HCT116 (cell line): ENCODE data around the gene KNSTRN.

Experiments
- EZH2 ChIP-seq: fragments of 200-600 bp; sonication (generic); IDR thresholded peaks from 2 replicates; pipeline ENCODE4 v1.6.1; 2017; ENCODE audit warnings: antibody characterized with exemption, mixed run types
- JUND ChIP-seq: IDR thresholded peaks from 2 replicates; pipeline ENCODE4 v1.6.1; 2012
- POLR2A ChIP-seq: IDR thresholded peaks from 2 replicates; pipeline ENCODE4 v1.7.0; 2011; ENCODE audit warnings: borderline replicate concordance; ENCODE audit not compliant: insufficient read depth, insufficient read length; ENCODE audit errors: extremely low read depth
- POLR2AphosphoS5 ChIP-seq: IDR thresholded peaks from 2 replicates; pipeline ENCODE4 v1.6.1; 2011; ENCODE audit warnings: mild to moderate bottlenecking, low read depth, low read length, moderate library complexity
- RAD21 ChIP-seq: IDR thresholded peaks from 2 replicates; pipeline ENCODE4 v1.6.1; 2012; ENCODE audit warnings: low read depth, mild to moderate bottlenecking
- SP1 ChIP-seq: IDR thresholded peaks from 2 replicates; pipeline ENCODE4 v1.6.1; 2012; ENCODE audit warnings: low read depth
- ZFX ChIP-seq: fragments of 450-650 bp; IDR thresholded peaks from 2 replicates; pipeline ENCODE4 v1.6.1; 2017
- TF ChIP-seq, protein P1 (sequence below), 3 experiments: fragments of 200-600 bp in 1 of 3; sonication (generic) in 1 of 3; IDR thresholded peaks in 2 of 3; conservative IDR thresholded peaks in 1 of 3; 2 replicates each; pipeline ENCODE4 v1.5.1; 2012 to 2017; ENCODE audit warnings: low read depth in 2 of 3, low read length in 2 of 3, antibody characterized with exemption in 1 of 3, borderline replicate concordance in 1 of 3, control low read depth in 1 of 3, mild to moderate bottlenecking in 1 of 3, mixed read lengths in 1 of 3, mixed run types in 1 of 3, moderate library complexity in 1 of 3; ENCODE audit not compliant: insufficient read depth in 1 of 3
- TF ChIP-seq, protein P2 (sequence below): IDR thresholded peaks from 2 replicates; pipeline ENCODE4 v1.6.1; 2011; ENCODE audit warnings: mild to moderate bottlenecking, low read length, moderate library complexity; ENCODE audit not compliant: insufficient replicate concordance; ENCODE audit errors: extremely low read depth
- TF ChIP-seq, protein P3 (sequence below): IDR thresholded peaks from 2 replicates; pipeline ENCODE4 v1.6.1; 2012

DNA sequence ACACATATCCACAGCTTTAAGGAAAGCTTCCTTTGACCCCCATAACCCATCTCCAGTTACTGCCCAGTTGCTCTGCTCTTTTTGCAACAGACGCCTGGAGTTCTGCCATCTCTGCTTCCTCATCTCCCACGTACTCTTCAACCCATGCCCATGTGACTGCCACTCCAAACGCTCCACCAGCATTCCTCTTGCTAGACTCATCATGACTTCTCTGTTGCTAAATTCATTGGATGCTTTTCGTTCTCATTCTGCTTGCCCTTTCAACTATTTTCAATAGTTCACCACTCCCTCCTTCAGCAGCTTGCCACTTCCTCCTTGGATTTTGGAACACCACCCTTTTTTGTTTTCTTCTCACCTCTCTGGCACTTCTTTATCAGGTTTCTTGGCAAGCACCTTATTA, 2.7 kb upstream of the KNSTRN start:
- TF ChIP-seq, protein P1, sequence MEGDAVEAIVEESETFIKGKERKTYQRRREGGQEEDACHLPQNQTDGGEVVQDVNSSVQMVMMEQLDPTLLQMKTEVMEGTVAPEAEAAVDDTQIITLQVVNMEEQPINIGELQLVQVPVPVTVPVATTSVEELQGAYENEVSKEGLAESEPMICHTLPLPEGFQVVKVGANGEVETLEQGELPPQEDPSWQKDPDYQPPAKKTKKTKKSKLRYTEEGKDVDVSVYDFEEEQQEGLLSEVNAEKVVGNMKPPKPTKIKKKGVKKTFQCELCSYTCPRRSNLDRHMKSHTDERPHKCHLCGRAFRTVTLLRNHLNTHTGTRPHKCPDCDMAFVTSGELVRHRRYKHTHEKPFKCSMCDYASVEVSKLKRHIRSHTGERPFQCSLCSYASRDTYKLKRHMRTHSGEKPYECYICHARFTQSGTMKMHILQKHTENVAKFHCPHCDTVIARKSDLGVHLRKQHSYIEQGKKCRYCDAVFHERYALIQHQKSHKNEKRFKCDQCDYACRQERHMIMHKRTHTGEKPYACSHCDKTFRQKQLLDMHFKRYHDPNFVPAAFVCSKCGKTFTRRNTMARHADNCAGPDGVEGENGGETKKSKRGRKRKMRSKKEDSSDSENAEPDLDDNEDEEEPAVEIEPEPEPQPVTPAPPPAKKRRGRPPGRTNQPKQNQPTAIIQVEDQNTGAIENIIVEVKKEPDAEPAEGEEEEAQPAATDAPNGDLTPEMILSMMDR (IDR thresholded peaks at IDR 0.05 in 2 of 3, conservative IDR thresholded peaks at IDR 0.05 in 1 of 3; ENCODE audit: borderline replicate concordance in 1 of 3, insufficient read depth in 1 of 3, low read depth in 2 of 3, low read length in 2 of 3), result no peak
- TF ChIP-seq RAD21 (no peak), EZH2 (no peak), POLR2AphosphoS5 (no peak), POLR2A (no peak), SP1 (0 out of 2 replicates have a peak, but pooled peaks have one; percentile 15), JUND (0 out of 2 replicates have a peak, but pooled peaks have one; percentile 8), ZFX (no peak)
- TF ChIP-seq, protein P2, sequence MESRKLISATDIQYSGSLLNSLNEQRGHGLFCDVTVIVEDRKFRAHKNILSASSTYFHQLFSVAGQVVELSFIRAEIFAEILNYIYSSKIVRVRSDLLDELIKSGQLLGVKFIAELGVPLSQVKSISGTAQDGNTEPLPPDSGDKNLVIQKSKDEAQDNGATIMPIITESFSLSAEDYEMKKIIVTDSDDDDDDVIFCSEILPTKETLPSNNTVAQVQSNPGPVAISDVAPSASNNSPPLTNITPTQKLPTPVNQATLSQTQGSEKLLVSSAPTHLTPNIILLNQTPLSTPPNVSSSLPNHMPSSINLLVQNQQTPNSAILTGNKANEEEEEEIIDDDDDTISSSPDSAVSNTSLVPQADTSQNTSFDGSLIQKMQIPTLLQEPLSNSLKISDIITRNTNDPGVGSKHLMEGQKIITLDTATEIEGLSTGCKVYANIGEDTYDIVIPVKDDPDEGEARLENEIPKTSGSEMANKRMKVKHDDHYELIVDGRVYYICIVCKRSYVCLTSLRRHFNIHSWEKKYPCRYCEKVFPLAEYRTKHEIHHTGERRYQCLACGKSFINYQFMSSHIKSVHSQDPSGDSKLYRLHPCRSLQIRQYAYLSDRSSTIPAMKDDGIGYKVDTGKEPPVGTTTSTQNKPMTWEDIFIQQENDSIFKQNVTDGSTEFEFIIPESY, result no peak
- TF ChIP-seq, protein P3, sequence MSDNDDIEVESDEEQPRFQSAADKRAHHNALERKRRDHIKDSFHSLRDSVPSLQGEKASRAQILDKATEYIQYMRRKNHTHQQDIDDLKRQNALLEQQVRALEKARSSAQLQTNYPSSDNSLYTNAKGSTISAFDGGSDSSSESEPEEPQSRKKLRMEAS, result peak; percentile 38; the same call in 1 of the 2 replicates
